GM12865 (cell line): ENCODE data around the gene TMEM237.

Experiments used
- DNase-seq: peaks from one replicate; pipeline ENCODE4 v3.0.0; 2010; ENCODE audit warnings: low read depth
- H3K4me3 ChIP-seq: 2 replicates; pipeline ENCODE4 v1.5.1; 2011; ENCODE audit warnings: mild to moderate bottlenecking, low read depth, low read length, control low read depth
- TF ChIP-seq, protein P1 (sequence below): IDR thresholded peaks from 2 replicates; pipeline ENCODE4 v1.5.1; 2011; ENCODE audit warnings: low read length, control low read depth, low read depth, inconsistent platforms; ENCODE audit not compliant: insufficient read depth; ENCODE audit errors: missing control alignments

TMEM237 gene

DNA sequence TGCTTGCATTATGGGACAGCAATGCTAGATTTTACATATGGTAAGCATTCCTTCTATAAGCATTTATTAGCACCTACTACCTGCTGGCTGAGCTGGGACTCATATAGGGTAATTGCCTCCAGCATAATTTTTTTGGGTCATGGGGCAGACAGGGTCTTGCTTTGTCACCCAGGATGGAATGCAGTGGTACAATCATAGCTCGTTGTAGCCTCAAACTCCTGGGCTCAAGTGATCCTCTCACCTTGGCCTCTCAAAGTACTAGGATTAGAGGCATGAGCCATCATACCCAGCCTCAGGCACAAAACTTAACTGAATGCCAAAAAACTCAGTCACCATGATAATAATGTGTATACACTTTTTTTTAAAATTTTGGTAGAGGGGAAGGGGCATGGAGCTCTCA lies 35.3 kb downstream of the TMEM237 start:
- H3K4me3 ChIP-seq, result no peak overlapping the region
- no peak for DNase-seq
- TF ChIP-seq, protein P1, sequence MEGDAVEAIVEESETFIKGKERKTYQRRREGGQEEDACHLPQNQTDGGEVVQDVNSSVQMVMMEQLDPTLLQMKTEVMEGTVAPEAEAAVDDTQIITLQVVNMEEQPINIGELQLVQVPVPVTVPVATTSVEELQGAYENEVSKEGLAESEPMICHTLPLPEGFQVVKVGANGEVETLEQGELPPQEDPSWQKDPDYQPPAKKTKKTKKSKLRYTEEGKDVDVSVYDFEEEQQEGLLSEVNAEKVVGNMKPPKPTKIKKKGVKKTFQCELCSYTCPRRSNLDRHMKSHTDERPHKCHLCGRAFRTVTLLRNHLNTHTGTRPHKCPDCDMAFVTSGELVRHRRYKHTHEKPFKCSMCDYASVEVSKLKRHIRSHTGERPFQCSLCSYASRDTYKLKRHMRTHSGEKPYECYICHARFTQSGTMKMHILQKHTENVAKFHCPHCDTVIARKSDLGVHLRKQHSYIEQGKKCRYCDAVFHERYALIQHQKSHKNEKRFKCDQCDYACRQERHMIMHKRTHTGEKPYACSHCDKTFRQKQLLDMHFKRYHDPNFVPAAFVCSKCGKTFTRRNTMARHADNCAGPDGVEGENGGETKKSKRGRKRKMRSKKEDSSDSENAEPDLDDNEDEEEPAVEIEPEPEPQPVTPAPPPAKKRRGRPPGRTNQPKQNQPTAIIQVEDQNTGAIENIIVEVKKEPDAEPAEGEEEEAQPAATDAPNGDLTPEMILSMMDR, result no peak

DNA sequence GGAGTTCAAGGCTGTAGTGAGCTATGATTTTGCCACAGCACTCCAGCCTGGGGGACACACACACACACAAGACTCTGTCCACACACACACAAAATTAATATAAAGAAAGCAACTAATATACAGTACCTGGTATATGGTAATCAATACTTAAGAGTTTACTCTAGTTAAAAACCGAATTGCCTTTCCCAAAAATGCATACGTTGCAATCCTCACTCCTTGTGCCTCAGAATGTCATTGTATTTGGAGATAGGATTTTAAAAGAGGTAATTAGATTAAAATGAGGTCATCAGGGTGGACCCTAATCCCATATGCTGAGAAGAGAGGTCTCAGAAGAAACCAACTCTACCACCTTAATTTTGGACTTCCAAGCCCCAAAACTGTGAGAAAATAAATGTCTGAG lies 35.7 kb downstream of the TMEM237 start:
- TF ChIP-seq, protein P1, result no peak
- no peak for DNase-seq

DNA sequence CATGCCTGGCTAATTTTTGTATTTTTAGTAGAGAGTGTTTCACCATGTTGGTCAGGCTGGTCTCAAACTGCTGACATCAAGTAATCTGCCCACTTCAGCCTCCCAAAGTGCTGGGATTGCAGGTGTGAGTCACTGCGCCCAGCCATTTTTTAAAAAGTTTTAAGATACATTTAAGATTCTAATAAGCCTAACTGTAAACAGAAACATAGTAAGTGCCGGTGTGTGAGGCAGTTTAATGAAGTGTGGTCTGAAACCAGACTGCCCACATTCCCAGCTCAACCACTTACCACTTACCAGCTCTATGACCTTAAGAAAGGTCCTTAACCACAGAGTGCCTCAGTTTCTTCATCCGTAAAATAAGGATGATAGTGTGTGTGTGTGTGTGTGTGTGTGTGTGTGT lies 42.4 kb downstream of the TMEM237 start:
- no peak overlapping the region for H3K4me3 ChIP-seq
- TF ChIP-seq, protein P1, result no peak
- no peak for DNase-seq

More for the DNA sequence above, 35.7 kb downstream of the TMEM237 start:
- no peak overlapping the region for H3K4me3 ChIP-seq

DNA sequence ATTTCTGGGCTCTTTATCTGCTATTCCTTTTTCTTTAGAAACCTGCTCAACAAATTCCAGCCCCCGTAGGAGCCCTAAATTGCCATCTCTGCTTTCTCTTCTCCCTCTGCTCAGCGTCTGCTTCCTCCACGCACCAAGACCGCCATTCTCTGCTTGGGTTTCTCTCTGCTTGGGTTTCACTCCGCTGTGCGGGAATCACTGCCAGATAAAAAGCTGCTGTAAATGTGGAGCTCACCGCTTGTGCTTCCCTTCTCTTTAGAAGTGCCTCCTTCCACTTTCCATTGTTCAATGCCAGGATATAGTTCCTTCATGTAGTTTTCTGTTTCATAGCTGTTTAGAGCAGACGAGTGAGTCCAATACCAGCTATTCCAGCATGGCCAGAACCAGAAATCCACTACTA lies 45.9 kb downstream of the TMEM237 start:
- no peak for DNase-seq
- H3K4me3 ChIP-seq, result no peak overlapping the region
- TF ChIP-seq, protein P1, result no peak

DNA sequence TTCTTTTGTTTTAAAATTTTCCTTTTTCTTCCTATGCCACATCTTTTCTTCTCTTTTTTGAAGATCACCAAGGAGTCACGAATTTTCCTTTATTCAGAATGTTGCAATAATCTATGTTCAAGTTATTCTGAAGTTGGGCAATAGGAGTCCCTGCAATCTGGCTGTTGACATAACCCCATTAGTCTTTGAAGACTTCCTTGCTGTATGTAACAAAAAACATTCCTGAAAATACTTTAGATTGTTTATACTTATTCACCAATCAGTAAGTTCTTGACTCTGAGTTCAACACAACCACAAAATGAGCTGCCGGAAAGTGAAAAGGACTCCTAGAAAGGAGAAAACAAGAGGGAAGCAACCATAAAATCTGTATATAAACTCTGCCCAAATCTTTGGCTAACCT lies 62.8 kb downstream of the TMEM237 start:
- H3K4me3 ChIP-seq, result no peak overlapping the region
- DNase-seq, result no peak
- TF ChIP-seq, protein P1, result no peak

DNA sequence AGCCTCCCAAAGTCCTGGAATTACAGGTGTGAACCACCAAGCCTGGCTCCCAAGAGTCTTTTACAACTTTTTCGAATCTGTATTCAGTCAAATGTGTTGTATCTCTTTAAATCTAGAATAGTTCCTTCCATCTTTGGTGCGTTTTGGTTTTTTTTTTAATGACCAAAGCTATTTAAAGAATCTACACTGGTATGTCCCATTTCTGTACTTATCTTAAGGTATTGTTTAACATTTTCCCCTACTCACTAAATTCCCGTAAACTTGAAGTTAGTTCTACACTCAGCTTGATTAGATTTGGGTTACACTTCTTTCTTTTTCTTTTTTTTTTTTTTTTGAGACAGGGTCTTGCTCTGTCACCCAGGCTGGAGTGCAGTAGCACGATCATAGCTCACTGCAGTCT lies 63.8 kb downstream of the TMEM237 start:
- H3K4me3 ChIP-seq, result no peak overlapping the region
- TF ChIP-seq, protein P1, result no peak
- DNase-seq, result no peak

DNA sequence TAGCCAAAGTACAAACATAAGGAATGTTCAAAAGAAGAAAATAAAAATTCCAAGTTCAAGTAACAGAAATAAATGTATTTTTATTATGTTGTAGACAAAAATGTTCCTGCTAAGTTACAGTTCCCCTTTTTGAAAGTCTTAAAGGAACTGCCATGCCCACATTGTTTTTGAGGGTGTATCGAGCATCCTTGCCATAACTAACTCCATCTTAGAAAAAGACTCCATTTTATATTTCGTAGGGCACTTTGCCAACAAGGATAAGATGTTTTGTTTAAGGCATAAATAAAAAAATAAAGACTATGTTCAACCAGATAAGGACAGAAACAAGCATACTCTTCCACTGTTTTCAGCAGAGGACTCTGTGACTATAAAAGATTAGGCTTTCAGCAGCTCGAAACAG lies 67.3 kb downstream of the TMEM237 start:
- no peak overlapping the region for H3K4me3 ChIP-seq
- DNase-seq, result no peak
- TF ChIP-seq, protein P1, result no peak
